NCI-H82 treated with DMSO at 0.1 percent for 48 hours (cell line): ENCODE data around the gene SHANK1.

Source experiments
- DNase-seq: peaks from one replicate; lab custom pipeline; 2025; ENCODE audit not compliant: unreplicated experiment; lab: John Stamatoyannopoulos, UW

The SHANK1 gene

DNA sequence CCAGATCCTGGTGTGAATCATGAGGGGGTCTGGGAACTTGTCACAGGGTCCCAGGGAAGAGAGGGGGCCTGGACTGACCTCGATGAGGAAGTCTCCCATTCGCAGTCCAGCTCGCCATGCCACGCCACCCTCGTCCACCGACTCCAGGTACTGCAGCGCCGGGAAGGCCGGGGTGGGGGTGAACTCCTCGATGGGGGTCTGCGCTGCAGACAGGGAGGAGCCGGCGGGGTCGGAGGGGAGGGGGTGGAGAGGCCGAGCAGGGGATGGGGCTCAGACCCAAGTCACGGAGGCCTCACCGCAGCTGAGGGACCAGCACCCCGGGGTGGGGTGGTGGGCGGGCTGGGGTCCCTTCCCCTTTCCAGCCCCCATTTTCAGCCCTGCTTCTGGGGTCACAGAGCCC, 30.8 kb downstream of the SHANK1 start:
- no peak for DNase-seq

- no peak for DNase-seq
Measured at GRCh38 chr19:50686310-50687032, 33.1 kb downstream of the SHANK1 start.

DNA sequence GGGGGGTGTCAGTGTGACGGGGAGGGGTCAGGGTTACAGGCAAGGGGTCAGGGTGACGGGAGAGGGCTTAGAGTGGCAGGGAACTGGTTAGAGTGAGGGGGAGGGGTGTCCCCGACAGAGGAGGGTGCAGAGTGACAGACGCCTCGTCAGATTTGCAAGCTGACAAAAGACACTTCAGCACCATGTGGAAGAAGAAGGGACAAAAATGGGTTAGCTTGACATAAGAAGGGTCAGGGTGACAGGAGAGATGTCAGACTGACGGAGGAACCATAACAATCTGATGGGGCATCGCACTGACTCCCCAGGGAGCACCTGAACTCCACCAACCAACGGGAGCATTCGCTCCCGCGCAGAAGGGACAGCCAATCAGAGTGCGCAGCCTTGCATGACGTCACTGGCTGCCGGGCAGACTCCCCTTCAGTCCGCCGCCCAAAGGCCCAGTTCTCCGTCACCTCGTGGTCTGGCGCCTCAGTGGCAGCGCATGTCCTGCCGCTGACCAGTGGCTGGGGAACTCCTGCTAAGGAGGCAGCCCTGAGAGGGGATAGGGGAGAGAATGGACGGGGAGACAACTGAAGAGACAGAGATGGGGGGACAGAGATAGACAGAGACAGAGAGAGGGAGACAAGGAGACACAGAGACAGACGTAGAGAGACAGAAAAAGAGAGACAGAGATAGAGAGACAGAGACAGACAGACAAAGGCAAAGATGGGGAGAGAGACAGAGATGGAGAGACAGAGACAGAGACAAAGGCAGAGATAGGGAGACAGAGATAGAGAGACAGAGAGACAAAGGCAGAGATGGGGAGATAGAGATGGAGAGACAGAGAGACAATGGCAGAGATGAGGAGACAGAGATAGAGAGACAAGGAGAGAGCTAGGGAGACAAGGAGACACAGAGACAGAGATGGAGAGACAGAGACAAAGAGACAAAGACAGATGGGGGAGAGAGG, 40.2 kb downstream of the SHANK1 start:
- DNase-seq = peak; percentile 30

- DNase-seq = no peak
Measured at GRCh38 chr19:50678323-50678722, 41.3 kb downstream of the SHANK1 start.

DNA sequence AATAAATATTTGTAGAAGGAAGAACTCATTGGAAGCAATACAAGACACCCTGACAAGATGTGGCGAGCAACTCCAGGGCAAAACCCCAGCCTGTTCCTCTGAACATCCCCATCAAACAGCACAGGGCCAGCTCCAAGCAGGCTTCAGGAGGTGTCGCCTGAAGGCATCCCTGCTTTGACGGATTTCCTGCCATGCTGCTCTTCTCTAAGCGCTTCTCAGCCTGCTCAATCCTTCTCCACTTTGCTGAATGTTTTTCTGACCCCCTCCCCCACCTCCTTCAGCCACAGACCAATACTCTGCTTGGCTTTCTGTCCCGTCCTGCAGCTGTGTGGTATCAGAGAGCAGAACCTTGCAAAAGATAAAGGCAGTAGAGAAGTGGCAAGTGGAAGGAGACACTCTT, 42.0 kb downstream of the SHANK1 start:
- no peak for DNase-seq

GRCh38 chr19:50676625-50677197, 42.9 kb downstream of the SHANK1 start:
- DNase-seq = no peak

- DNase-seq = no peak
Measured at GRCh38 chr19:50673118-50673517, 46.5 kb downstream of the SHANK1 start.

DNA sequence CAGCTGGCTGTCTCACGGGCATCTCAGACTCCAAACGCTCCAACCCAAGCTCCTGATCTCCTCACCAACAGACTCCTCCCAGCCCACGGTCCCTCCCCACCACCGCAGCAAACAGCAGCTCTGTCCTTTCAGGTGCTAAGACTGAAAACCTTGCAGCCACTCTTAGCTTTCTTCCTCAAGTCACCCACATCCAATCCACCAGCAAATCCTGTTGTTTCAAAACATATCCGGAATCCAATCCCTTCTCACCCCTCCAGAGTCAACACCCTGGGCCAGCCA, 49.6 kb downstream of the SHANK1 start:
- no peak for DNase-seq

DNA sequence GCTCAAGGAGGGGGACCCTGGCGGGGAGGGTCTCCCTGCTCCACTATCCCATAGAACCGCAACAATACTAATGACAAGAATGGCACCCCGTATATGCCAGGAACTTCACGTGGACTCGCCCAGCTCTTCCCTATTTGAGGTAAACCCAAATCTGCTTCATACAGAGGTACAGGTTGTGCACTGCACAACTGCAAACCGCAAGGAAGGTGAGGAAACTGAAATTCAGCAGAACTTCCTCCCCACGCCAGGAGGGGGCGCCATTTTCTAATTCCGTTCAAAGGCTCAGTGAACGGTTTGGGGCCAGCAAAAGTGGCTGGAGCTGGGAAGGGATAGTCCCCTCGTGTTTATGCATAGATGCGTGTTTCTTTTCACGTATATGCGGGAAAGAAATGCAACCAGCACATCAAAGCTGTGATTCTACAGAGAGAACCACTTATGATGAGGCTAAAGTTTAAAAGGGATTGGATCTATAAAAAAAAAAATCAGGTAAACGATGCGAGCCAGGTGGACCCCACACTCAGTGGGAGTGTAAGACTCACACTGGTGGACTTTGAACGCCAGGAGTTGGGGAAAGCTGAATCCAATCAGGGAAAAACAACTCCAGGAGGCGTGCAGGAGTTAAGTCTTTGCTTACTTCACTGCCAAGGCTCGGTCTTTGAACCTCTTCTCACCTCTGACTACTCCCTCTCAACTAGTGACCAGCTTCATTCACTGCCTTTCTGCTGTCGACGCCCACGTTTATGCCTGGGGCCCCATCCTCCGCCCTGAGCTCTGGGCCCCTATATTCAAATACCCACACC, 50.1 kb downstream of the SHANK1 start:
- DNase-seq = no peak

DNA sequence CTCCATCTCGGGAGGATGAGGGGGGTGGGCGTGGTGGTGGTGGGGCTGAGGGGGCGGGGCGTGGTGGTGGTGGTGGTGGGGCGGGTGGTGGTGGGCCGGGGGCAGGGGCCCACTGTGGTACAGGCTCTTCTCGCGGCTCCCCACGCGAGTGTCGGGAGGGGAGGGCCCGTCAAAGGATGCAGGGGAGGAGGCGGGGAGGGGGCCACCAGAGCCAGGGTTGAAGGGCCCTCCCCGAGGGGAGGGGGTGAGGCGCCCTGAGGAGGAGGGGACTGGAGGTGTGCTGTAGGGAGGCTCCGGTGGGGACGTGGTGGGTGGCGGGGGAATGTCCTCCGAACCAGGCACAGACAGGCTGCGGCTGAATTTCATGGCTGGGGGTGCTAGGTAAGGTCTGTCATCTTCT, 50.7 kb downstream of the SHANK1 start:
- no peak for DNase-seq

GRCh38 chr19:50668416-50668815, 51.2 kb downstream of the SHANK1 start:
- no peak for DNase-seq

- no peak for DNase-seq
Measured at GRCh38 chr19:50667759-50668231, 51.8 kb downstream of the SHANK1 start.

DNA sequence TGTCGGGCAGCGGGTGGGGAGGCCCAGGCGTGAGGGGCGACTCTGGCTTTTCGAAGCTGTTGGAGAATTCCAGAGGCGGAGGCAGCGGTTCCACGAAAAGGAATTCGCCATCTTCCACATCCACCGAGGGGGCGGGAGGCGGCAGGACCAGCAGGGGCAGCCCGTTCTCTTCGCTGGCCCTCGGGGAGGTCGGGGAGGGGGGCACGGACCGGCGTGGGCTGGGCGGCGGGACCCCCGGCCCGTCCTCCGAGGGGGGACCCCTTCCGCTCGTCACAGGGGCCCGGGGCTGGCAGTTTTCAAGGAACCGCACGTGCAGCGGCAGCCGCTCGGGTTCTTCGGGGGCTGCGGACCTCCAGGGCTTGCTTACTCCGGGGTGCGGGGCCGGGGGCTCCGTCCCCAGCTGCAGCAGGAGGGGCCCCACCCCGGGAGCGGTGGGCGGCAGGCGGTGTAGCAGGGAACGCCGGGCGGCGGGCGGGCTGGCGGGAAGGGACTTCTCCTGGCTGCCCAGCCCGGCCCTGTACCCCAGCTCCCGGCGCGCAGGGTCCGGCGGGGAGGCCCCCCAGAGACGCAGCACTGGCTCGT, 52.3 kb downstream of the SHANK1 start:
- DNase-seq = no peak

GRCh38 chr19:50666346-50667176, 53.0 kb downstream of the SHANK1 start:
- DNase-seq = no peak

- no peak for DNase-seq
Measured at GRCh38 chr19:50664204-50664603, 55.4 kb downstream of the SHANK1 start.

DNA sequence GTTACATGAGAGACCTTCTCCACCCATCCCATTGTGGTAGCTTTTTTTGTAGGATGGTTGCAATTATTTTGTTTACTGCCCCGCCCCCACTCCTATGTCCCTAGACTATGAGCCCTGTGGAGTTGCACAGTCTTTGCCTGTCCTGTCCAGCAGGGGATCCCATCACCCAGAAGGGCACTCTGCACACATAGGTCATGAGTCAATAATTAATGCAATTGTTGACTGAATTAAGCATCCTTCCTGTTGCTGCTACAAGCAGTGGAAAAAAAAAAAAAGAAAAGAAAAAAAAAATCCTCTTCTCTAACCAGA, 56.2 kb downstream of the SHANK1 start:
- no peak for DNase-seq

GRCh38 chr19:50662651-50663481, 56.7 kb downstream of the SHANK1 start:
- no peak for DNase-seq

GRCh38 chr19:50661766-50662650, 57.6 kb downstream of the SHANK1 start:
- no peak for DNase-seq
